IMR-90 (cell line): ENCODE measurements around the gene ZBTB44.

ENCODE experiments used
- BHLHE40 ChIP-seq: fragments of 150-350 bp; IDR thresholded peaks from 2 replicates; pipeline ENCODE4 v1.6.1; 2016; ENCODE audit warnings: mild to moderate bottlenecking, low read depth, low read length
- CEBPB ChIP-seq: IDR thresholded peaks from 2 replicates; pipeline ENCODE4 v1.6.1; 2012; ENCODE audit warnings: low read depth, low read length, improper control_type of control experiment
- ELK1 ChIP-seq: fragments of 150-350 bp; IDR thresholded peaks from 2 replicates; pipeline ENCODE4 v1.6.1; 2016; ENCODE audit warnings: low read depth, mild to moderate bottlenecking, low read length, moderate library complexity, borderline replicate concordance
- FOS ChIP-seq: fragments of 150-350 bp; IDR thresholded peaks from 2 replicates; pipeline ENCODE4 v1.6.1; 2016; ENCODE audit warnings: low read depth, low read length
- MAZ ChIP-seq: IDR thresholded peaks from 2 replicates; pipeline ENCODE4 v1.6.1; 2012; ENCODE audit warnings: low read depth, mild to moderate bottlenecking, low read length, improper control_type of control experiment, moderate library complexity, borderline replicate concordance
- POLR2A ChIP-seq: IDR thresholded peaks from 2 replicates; pipeline ENCODE4 v1.6.1; 2012; ENCODE audit warnings: mild to moderate bottlenecking, low read depth, low read length
- RFX5 ChIP-seq: IDR thresholded peaks from 2 replicates; pipeline ENCODE4 v1.8.0; 2012; ENCODE audit warnings: low read depth, mild to moderate bottlenecking, low read length, moderate library complexity
- TF ChIP-seq, protein P1 (sequence below): conservative IDR thresholded peaks from 2 replicates; pipeline ENCODE4 v1.5.1; 2012; ENCODE audit warnings: mild to moderate bottlenecking, low read depth, low read length, improper control_type of control experiment

DNA sequence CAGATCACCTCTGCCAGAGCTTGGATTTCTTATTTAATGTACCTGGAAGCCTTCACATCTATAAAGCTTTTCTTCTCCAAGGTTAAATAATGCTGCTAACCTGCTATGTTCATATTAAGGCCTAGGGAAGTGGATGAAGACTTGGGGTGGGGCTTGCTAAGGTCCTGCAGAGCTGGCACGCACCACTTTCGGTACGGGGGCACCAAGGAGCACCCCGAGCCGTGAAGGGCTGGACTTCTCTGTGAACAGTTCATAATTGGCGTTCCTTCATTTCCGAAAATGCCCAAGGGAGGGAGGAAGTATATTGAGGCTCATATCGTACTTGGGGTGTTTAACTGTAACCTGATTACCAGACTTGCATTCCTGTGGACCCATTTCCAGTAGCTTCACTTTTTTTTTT lies 95.6 kb downstream of the ZBTB44 start:
- TF ChIP-seq ELK1 (no peak), BHLHE40 (no peak), MAZ (no peak), RFX5 (no peak), POLR2A (no peak), CEBPB (no peak), FOS (no peak)
- TF ChIP-seq, protein P1, sequence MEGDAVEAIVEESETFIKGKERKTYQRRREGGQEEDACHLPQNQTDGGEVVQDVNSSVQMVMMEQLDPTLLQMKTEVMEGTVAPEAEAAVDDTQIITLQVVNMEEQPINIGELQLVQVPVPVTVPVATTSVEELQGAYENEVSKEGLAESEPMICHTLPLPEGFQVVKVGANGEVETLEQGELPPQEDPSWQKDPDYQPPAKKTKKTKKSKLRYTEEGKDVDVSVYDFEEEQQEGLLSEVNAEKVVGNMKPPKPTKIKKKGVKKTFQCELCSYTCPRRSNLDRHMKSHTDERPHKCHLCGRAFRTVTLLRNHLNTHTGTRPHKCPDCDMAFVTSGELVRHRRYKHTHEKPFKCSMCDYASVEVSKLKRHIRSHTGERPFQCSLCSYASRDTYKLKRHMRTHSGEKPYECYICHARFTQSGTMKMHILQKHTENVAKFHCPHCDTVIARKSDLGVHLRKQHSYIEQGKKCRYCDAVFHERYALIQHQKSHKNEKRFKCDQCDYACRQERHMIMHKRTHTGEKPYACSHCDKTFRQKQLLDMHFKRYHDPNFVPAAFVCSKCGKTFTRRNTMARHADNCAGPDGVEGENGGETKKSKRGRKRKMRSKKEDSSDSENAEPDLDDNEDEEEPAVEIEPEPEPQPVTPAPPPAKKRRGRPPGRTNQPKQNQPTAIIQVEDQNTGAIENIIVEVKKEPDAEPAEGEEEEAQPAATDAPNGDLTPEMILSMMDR = no peak
